Central memory CD4-positive, alpha-beta T cell (primary cell): ENCODE results near the gene UACA.

Experiments used
- DNase-seq: peaks from one replicate; pipeline ENCODE4 v3.0.0; 2022

The UACA gene

DNA sequence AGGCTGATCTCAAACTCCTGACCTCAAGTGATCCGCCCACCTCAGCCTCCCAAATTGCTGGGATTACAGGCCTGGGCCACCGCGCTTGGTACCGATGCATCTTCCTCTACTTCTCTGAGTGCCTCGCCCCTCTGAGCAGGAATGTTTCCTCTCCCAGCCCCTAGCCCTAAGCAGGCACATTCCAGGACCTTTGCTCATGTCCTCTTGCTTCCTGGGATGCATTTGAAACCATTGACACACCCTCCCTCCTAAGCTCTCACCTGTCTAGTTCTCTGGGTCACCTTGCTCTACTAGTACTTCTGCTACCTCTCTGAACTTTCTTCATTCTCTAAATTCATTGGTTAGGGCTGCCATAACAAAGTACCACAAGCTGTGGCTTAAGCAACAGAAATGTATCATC, 17.9 kb upstream of the UACA start:
- no peak for DNase-seq

GRCh38 chr15:70778258-70779076, 15.1 kb upstream of the UACA start:
- DNase-seq, result no peak

DNA sequence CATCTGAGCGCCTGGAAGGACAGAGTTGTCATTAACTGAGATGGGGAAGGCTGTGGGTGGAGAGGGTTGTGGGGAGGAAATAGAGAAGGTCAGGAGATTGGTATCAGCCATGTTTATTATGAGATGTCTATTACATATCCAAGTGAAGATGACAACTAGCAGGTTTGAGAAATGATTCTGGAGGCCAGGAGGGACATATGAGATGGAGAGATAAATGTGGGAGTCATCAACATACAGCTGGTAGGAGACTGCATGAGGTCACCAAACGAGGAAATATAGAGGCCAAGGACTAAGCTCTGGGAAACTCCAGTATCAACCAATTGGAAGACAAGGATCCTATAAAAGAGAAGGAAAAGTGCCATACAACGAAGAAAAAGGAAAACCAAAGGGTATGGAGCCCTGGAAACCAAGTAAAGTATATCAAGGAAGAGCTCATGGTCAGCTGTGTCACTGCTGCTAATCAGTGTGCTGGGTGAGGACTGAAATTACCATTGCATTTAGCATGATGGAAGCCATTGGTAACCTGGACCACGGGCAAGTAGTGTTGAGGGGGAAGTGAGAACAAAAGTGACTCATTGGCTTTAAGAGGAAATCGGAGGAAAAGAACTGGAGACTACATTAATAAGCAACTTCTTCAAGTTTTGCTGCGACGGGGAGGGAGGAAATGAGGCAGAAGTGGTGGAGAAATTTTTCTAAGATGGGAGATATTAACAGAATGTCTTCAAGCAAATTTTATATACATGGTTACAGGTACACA, 14.0 kb upstream of the UACA start:
- DNase-seq, result no peak

DNA sequence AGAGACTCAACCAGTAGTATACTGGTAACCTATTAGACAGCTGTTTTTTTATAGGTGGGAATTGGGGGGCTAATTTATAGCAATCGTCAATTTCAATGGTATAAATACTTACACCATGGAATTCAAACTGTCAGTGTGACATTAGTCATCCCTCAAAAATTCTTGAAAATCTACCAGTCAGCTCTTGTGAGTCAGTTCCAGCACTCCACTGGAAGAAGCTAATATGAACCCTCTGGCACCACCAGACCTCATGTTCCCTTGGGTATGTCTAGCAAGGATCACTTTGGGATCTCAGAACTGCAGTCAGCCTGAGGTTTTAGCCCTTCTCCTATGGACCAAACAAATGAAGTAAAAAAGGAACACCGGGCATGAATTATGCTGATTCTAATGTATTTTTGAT, 11.8 kb upstream of the UACA start:
- no peak for DNase-seq

- no peak for DNase-seq
Observed at GRCh38 chr15:70772402-70772801, 9.0 kb upstream of the UACA start.

- DNase-seq, result no peak
Observed at GRCh38 chr15:70770863-70771262, 7.5 kb upstream of the UACA start.

DNA sequence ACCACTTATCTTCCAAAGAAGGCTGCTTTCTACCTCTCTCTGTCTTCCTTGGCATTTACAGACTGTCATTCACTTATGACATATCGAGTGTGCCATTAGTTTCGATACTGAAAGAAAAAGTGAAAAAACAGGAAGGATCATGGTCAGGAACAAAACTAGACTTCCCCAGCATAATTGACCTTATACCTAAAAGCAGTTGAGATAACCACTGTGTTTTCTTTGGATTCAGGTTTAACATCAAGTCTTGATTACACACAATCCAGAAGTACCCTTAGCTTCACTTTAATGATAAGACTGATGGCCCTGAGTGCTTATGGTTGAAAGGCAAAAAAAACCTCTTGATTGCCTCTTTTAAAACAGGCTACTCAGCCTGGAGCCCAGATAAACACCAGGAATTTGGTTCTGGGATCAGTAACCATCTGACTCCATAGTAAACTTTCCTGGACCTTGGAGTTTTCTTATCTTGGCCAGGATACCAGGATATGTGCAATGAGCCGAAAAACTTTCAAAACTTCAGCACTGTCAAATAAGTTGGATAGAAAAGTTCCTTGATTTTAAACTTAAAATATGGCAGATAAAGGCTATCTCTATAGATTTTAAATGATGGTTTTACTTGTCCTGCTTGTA, 5.0 kb upstream of the UACA start:
- DNase-seq, result no peak

DNA sequence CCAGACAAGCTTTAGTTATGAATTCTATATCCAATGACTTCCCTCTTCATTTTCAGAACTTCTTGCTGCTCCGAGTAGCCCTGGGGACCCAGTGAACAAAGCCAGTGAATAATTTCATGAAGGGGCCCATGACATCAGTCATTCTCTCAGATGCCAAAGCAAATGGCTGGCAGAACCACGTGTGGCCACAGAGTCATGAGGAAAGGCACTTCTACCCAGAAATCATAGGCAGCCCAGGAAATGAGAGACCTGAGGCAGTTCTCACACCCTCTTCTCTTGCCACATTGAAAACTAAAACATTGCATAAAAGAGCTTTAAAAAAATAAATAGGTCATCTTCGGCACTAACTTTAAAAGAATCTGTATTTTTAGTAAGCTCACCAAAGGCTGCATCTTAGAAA, 4.3 kb upstream of the UACA start:
- no peak for DNase-seq

DNA sequence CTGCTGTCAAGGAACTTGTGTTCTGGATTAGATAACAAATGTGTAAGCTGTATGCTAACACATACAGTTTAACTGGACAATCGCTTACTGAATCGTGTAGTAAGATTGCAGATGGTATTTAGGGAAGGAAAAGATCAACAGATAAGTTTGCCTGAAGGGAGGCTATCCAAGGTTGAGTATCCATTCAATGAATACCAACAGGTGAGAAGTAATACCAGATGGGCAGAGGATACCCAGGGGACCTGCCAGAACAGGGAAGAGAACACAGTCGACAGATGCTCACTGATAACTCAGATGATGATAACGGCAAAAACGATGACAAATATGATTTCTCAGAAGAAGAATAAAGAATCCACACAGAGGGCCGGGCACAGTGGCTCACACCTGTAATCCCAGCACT, 3.2 kb upstream of the UACA start:
- DNase-seq, result no peak

- no peak for DNase-seq
Observed at GRCh38 chr15:70765504-70766281, 2.3 kb upstream of the UACA start.

DNA sequence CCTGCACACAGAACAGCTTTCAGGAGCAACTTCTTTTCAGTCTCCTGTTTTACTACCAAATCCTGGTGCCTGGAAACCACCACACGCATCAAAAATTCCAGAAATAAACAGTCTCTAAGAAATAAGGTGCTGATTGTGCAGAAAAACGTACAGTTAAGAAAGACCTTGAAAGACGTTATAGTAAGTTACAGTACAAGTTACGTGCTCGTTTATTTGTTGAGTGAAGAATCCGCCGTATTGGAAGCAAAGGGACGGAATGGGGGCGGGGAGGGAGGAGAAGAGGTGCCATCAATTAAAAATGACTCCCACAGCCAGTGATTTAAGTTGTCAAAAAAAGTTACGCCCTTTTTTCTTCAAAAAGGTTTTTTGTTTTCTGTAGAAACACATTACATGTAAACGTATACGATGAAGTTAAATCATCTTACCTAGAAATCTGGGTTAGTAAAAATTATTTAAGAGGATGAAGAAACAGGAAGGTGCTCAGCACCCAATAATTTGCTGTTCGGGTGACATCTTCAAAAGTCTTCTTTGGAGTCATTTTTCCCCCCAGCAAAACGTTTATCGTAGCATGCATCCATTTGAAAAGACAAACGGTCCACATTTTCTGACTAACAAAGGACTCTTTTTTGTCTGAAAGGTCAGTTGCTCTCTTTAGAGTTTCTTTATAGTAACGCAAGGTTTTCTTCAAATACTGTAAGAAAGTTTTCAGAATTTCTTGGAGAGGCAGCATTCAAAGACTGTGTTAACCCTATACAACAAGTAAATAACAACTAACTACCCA, 782 bp upstream of the UACA start:
- no peak for DNase-seq

- no peak for DNase-seq
Observed at GRCh38 chr15:70762469-70763119, 764 bp downstream of the UACA start.

GRCh38 chr15:70761931-70762468, 1.4 kb downstream of the UACA start:
- no peak for DNase-seq

- no peak for DNase-seq
Observed at GRCh38 chr15:70761046-70761445, 2.3 kb downstream of the UACA start.

DNA sequence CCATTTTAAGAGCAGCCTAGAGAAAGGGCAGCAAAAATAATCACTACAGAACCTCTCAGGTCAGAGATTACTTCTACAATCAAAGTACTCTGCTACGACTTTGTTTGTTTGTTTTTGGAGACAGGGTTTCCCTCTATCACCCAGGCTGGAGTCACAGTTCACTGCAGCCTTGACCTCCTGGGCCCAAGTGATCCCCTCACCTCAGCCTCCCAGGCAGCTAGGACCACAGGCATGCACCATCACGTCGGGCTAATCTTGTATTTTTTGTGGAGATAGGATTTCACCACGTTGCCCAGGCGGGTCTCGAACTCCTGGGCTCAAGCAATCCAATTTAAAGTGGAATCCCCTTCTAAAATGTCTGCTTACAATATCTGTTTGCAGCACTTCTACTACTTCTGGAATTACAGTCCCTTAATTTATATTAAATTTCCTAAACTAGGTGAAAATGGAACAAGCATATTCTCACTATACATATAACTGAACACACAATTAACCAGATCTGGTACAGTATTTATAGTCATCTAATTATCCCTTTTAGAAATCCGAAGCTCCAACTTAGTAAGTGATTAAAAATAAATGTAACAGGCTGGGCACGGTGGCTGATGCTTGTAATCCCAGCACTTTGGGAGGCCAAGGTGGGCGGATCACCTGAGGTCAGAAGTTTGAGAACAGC, 4.4 kb downstream of the UACA start:
- DNase-seq, result no peak

- DNase-seq, result no peak
Observed at GRCh38 chr15:70757627-70758026, 5.7 kb downstream of the UACA start.

DNA sequence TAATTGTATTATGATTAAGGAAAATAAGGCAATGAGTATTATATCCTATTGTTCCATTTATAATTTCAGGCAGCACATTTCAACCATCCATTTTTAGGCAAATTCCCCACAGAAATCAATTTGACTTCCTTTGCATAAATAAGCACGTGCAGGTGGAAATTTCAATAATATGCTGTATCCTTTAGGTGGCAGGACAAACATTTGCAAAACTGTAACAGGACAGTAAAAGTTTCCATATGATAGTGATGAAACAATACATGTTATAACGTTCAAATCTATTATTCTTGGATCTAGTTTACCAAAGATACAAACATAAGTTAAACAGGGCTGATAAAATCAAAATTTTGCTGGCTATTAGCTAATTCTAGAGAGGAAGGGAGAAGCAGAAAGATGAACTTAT, 8.5 kb downstream of the UACA start:
- no peak for DNase-seq

DNA sequence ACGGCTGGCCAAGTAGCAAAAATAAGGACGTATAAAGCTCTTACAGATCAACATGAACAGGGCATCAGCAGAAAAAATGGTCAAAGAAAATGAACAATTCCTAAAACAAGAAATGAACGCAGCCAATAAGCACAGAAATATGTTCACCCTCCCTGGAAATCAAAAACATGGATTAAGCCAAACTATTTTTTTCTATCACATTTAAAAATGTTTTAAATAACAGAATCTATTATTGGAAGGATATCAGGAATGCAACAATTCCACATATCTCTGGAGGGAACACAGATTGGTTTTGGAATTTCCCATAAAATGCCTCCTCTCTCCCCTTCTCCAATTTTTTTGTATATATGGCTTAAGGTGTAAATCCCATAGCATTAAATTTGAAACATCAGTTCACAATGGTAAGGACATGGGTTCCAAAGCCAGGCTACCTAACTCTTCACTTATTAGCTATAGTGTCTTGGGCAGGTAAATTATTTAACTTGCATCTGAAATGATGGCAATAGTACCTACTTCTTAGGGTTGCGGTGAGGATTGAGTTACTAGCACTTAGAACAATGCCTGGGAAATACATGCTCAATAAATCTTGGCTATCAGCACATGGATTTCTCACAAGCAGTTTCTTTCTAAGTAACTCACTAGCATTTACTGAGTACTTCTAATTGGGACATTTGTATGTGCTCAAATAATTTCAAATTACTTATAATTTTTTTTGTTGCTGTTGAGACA, 10.1 kb downstream of the UACA start:
- DNase-seq, result no peak

DNA sequence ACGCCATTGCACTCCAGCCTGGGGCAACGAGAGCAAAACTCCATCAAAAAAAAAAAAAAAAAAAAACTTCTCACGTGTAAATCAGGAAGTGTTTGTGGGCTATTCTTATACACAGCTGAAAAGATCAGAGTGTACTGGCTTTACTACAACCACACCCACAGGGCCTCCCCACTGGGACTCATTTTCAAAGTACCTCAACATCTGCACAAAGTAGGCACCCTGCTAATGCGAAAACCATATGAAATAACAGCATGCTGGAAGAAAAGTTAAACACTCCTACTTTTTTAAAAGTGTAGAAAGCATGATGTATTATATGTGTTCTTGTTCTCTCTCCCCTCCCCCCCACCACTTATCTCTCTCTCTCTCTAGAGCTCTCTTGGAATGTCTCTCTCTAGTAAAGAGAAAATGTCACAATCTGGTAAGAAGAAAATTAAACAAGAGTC, 11.1 kb downstream of the UACA start:
- DNase-seq, result peak; percentile 27
